A549 (cell line): ENCODE data around the gene UNKL. TPM values are rescaled to one million over a fixed set of nuclear protein-coding genes. Genes with fewer than 3 reads are reported as not detected.
A peak's percentile ranks its signal among the peaks of the same experiment; 100 is the strongest.

Experiments used
- ATAC-seq, 2 experiments: fragments of 200-7000 bp in 1 of 2; fragments of >200 bp in 1 of 2; cut with Nextera tagmentation in 1 of 2; cut with Tn5 transposase in 1 of 2; 3 replicates each; pipeline versions ENCODE4 v1.8.0 to v1.9.1; 2018 to 2020; ENCODE audit warnings: mild to moderate bottlenecking in 1 of 2, moderate library complexity in 1 of 2
- CTCF ChIA-PET: fragments of 300-600 bp; sonication (Branson Sonifier 250); formaldehyde crosslinking; extraction: SDS; loops from one replicate; lab custom pipeline; 2021; ENCODE audit warnings: antibody characterized with exemption, inconsistent platforms; lab: Yijun Ruan, JAX
- POLR2A ChIA-PET: fragments of 350-600 bp; formaldehyde crosslinking; extraction: SDS; loops from one replicate; lab custom pipeline; 2021; ENCODE audit warnings: antibody characterized with exemption, inconsistent platforms; lab: Yijun Ruan, JAX
- DNase-seq, 2 experiments: peaks; one replicate each; pipeline versions ENCODE4 v3.0.0 to v3.0.0-alpha.2; 2011 to 2016; ENCODE audit warnings: low read depth in 1 of 2, low spot score in 1 of 2
- FAIRE-seq: peaks from 2 replicates; lab custom pipeline; 2011; peaks lifted over from hg19 to GRCh38; lab: Jason Lieb, UNC
- H3K27ac ChIP-seq, 2 experiments: fragments of >200 bp; sonication (Bioruptor Twin); formaldehyde crosslinking; 3 replicates each; pipeline ENCODE4 v1.5.1; 2016 to 2017
- H3K4me1 ChIP-seq: fragments of >200 bp; sonication (Bioruptor Twin); formaldehyde crosslinking; 3 replicates; pipeline ENCODE4 v1.6.1; 2016
- H3K4me2 ChIP-seq: fragments of >200 bp; sonication (Bioruptor Twin); formaldehyde crosslinking; 3 replicates; pipeline ENCODE4 v1.6.1; 2016
- H3K4me3 ChIP-seq: fragments of >200 bp; sonication (Bioruptor Twin); formaldehyde crosslinking; 3 replicates; pipeline ENCODE4 v1.5.1; 2016
- H3K9me3 ChIP-seq: fragments of >200 bp; sonication (Bioruptor Twin); formaldehyde crosslinking; 3 replicates; pipeline ENCODE4 v1.6.1; 2016
- BHLHE40 ChIP-seq: IDR thresholded peaks from 2 replicates; pipeline ENCODE4 v1.6.1; 2012; ENCODE audit warnings: low read depth, low read length, inconsistent platforms
- CTCF ChIP-seq: fragments of >200 bp; sonication (Bioruptor Twin); formaldehyde crosslinking; IDR thresholded peaks from 3 replicates; pipeline ENCODE4 v1.5.1; 2016
- E2F6 ChIP-seq: IDR thresholded peaks from 2 replicates; pipeline ENCODE4 v1.6.1; 2012; ENCODE audit warnings: low read depth, borderline replicate concordance
- EHF ChIP-seq: fragments of 250-450 bp; sonication (Bioruptor Pico); IDR thresholded peaks from 2 replicates; pipeline ENCODE4 v1.5.0; 2020; ENCODE audit warnings: mild to moderate bottlenecking
- EP300 ChIP-seq, 2 experiments: fragments of >200 bp; sonication (Bioruptor Twin); formaldehyde crosslinking; IDR thresholded peaks; 2 replicates in 1 of 2; 3 replicates in 1 of 2; pipeline ENCODE4 v1.6.1; 2016 to 2017
- FOSB ChIP-seq: fragments of 250-450 bp; sonication (Bioruptor Pico); IDR thresholded peaks from 2 replicates; pipeline ENCODE4 v1.5.0; 2020; ENCODE audit warnings: mild to moderate bottlenecking, moderate library complexity
- HMGXB4 ChIP-seq: fragments of 250-450 bp; sonication (Bioruptor Pico); IDR thresholded peaks from 2 replicates; pipeline ENCODE4 v1.5.0; 2021; ENCODE audit warnings: mild to moderate bottlenecking, moderate library complexity, borderline replicate concordance
- HOXA7 ChIP-seq: fragments of 250-450 bp; sonication (Bioruptor Pico); IDR thresholded peaks from 2 replicates; pipeline ENCODE4 v1.5.0; 2020; ENCODE audit warnings: mild to moderate bottlenecking, moderate library complexity
- HOXB13 ChIP-seq: fragments of 250-450 bp; sonication (Bioruptor Pico); IDR thresholded peaks from 2 replicates; pipeline ENCODE4 v1.5.0; 2020; ENCODE audit warnings: low read depth, mild to moderate bottlenecking, moderate library complexity
- JUN ChIP-seq, 2 experiments: fragments of >200 bp; sonication (Bioruptor Twin); formaldehyde crosslinking; IDR thresholded peaks; 2 replicates in 1 of 2; 3 replicates in 1 of 2; pipeline ENCODE4 v1.6.1; 2016 to 2017
- MAZ ChIP-seq: fragments of 150-350 bp; IDR thresholded peaks from 2 replicates; pipeline ENCODE4 v1.6.1; 2014; ENCODE audit warnings: antibody characterized with exemption, low read depth, low read length, borderline replicate concordance
- NPAS2 ChIP-seq: fragments of 250-450 bp; sonication (Bioruptor Pico); IDR thresholded peaks from 2 replicates; pipeline ENCODE4 v1.8.0; 2022; ENCODE audit warnings: mild to moderate bottlenecking, moderate library complexity, borderline replicate concordance
- RAD21 ChIP-seq, 2 experiments: fragments of >200 bp in 1 of 2; sonication (Bioruptor Twin) in 1 of 2; formaldehyde crosslinking in 1 of 2; IDR thresholded peaks in 1 of 2; conservative IDR thresholded peaks in 1 of 2; 2 replicates in 1 of 2; 3 replicates in 1 of 2; pipeline ENCODE4 v1.6.1; 2012 to 2018; ENCODE audit warnings: inconsistent platforms in 1 of 2
- SMC3 ChIP-seq: fragments of >200 bp; sonication (Bioruptor Twin); formaldehyde crosslinking; IDR thresholded peaks from 3 replicates; pipeline ENCODE4 v1.6.1; 2018; ENCODE audit warnings: inconsistent platforms
- SREBF2 ChIP-seq: fragments of 450-650 bp; IDR thresholded peaks from 2 replicates; pipeline ENCODE4 v1.6.1; 2014; ENCODE audit warnings: mild to moderate bottlenecking, moderate library complexity
- TP53 ChIP-seq: fragments of 250-450 bp; sonication (Bioruptor Pico); IDR thresholded peaks from 2 replicates; pipeline ENCODE4 v1.5.0; 2021; ENCODE audit warnings: mild to moderate bottlenecking, moderate library complexity
- ZC3H11A ChIP-seq: fragments of 450-650 bp; IDR thresholded peaks from 2 replicates; pipeline ENCODE4 v1.6.1; 2014; ENCODE audit warnings: antibody characterized with exemption, mild to moderate bottlenecking
- ZFP36 ChIP-seq: fragments of 450-650 bp; IDR thresholded peaks from 2 replicates; pipeline ENCODE4 v1.6.1; 2014; ENCODE audit warnings: borderline replicate concordance; ENCODE audit not compliant: partially characterized antibody
- WGBS: methylation state at CpG from one replicate; pipeline ENCODE4 v1.1.6; 2017; ENCODE audit errors: missing lambda C conversion rate; 5-methylcytosine and 5-hydroxymethylcytosine counted together
- polyA plus RNA-seq, 4 experiments: library from polyadenylated mRNA; depleted of rRNA in 3 of 4; stranded (reverse); fragments of >200 nt; fragmentation: RNase III in 1 of 4; extraction: RNeasy Plus Mini Kit Qiagen cat#74134 plus additional on column Dnase treatment in 1 of 4; gene quantifications; 2 replicates in 3 of 4; 3 replicates in 1 of 4; pipeline ENCODE4 v1.2.3, GENCODE V29; 2011 to 2017
- TF ChIP-seq, protein P1 (sequence below): fragments of 150-350 bp; IDR thresholded peaks from 2 replicates; pipeline ENCODE4 v1.6.1; 2014; ENCODE audit warnings: low read depth, mild to moderate bottlenecking, low read length

UNKL gene
- polyA plus RNA-seq, 2 of the 4 experiments (the other 2 are of a cell fraction) = 20.7 to 37.6 TPM

GRCh38 chr16:1435921-1436697 lies 21.6 kb upstream of the UNKL start:
- Histone ChIP-seq H3K27ac (no peak overlapping the region), H3K4me3 (no peak overlapping the region), H3K4me2 (no peak overlapping the region), H3K4me1 (no peaks in the 10 kb centered on the region), H3K9me3 (no peaks in the 10 kb centered on the region)
- ATAC-seq = peak in 1 of 2 experiments; percentile 43; a peak in 3 of 6 replicates
- FAIRE-seq = no peak
- POLR2A ChIA-PET = interaction anchor here (0.6 kb wide), 1 partner anchor 275 kb away, joined by 5 read pairs; no protein-coding TSS in a partner anchor
- WGBS = 77% methylated on average over 24 of the region's 32 CpGs
- CTCF ChIA-PET = interaction anchor here (9.2 kb wide), 1 partner anchor 9 kb away, joined by 57 read pairs; no protein-coding TSS in a partner anchor
- DNase-seq = no peak
- no peak for TF ChIP-seq EP300 (IDR thresholded peaks at IDR 0.05)
- TF ChIP-seq ZFP36 = no peak
- no peak for TF ChIP-seq TP53 (CRISPR knock-in tag)
- no peak for TF ChIP-seq HOXA7 (CRISPR knock-in tag)
- TF ChIP-seq E2F6 = no peak
- TF ChIP-seq SMC3 = no peak
- TF ChIP-seq HMGXB4 = no peak

GRCh38 chr16:1434644-1435592 lies 20.4 kb upstream of the UNKL start:
- ATAC-seq = no peak
- Histone ChIP-seq H3K4me3 (no peak overlapping the region), H3K4me1 (peaks cover 4% of the 10 kb centered on the region; the same call in 1 of the 3 replicates), H3K27ac (no peak overlapping the region), H3K4me2 (no peak overlapping the region), H3K9me3 (no peaks in the 10 kb centered on the region)
- ChIA-PET CTCF (interaction anchor here (1.0 to 9.2 kb wide), 2 partner anchors 8 to 11 kb away, joined by 3 to 57 read pairs; no protein-coding TSS in a partner anchor), POLR2A (interaction anchor here (0.6 kb wide), 1 partner anchor 277 kb away, joined by 5 read pairs; no protein-coding TSS in a partner anchor)
- 90% methylated on average over 28 of the region's 40 CpGs for WGBS
- TF ChIP-seq, protein P1, sequence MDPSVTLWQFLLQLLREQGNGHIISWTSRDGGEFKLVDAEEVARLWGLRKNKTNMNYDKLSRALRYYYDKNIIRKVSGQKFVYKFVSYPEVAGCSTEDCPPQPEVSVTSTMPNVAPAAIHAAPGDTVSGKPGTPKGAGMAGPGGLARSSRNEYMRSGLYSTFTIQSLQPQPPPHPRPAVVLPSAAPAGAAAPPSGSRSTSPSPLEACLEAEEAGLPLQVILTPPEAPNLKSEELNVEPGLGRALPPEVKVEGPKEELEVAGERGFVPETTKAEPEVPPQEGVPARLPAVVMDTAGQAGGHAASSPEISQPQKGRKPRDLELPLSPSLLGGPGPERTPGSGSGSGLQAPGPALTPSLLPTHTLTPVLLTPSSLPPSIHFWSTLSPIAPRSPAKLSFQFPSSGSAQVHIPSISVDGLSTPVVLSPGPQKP = no peak
- TF ChIP-seq HOXB13 (no peak), BHLHE40 (no peak), CTCF (no peak), JUN (IDR thresholded peaks at IDR 0.05) (no peak), EHF (CRISPR knock-in tag) (no peak), NPAS2 (CRISPR knock-in tag) (no peak), MAZ (no peak), ZFP36 (no peak), RAD21 (conservative IDR thresholded peaks at IDR 0.05 in 1 of 2, IDR thresholded peaks at IDR 0.05 in 1 of 2) (no peak), FOSB (no peak), ZC3H11A (no peak), SREBF2 (no peak)
- no peak for DNase-seq
- FAIRE-seq = no peak
